Measurements from ENCODE around the gene H3-3A. TPM values are rescaled to one million over a fixed set of nuclear protein-coding genes. Genes with fewer than 3 reads are reported as not detected.
"Not testable (repeated sequence)": the region's sequence is repeated elsewhere in the genome, so short reads cannot be mapped to it uniquely, and the experiment has no call there.

Gene H3-3A
- total and polyA plus RNA-seq, 9 donors = 266 to 590 (median 447) TPM

DNA sequence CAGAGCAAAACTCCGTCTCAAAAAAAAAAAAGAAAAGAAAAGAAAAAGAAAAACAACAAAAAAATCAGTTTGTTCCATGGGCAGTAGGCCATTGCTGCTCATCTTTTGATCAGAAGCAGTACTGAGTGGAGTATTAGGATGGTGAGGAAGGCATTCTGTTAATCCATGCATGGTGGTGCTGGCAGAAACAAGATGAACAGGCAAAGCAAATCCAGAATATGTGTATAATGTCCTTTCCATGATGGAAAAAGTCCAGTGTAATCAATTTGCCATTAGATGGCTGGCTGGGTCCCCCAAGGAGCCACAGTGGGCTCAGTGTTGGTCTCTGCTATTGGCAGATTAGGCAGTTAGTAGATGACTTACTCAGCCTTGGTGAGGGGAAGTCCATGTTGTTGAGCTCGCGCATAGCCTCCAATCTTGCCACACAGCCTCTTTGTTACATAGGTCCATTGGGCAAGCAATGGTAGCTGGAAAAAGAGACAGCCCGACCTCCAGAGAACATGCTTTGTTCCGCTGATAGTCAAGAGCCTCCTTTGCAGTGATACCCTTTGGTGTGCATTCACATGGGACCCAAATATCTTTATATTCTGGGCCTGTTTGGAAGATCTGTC is 23.3 kb downstream of the H3-3A start:
- Histone ChIP-seq H3K9me3 (no peaks in the 10 kb centered on the region), H3K36me3 (no peaks in the 10 kb centered on the region), H3K4me3 (no peak overlapping the region), H3K27me3 (no peaks in the 10 kb centered on the region), H3K4me1 (ENCODE audit: insufficient read depth) (peaks cover 2% of the 10 kb centered on the region), H3K27ac (no peak overlapping the region)
- TF ChIP-seq POLR2A (IDR thresholded peaks at IDR 0.05) (no peak), EP300 (IDR thresholded peaks at IDR 0.05) (no peak)
- TF ChIP-seq, protein P1, sequence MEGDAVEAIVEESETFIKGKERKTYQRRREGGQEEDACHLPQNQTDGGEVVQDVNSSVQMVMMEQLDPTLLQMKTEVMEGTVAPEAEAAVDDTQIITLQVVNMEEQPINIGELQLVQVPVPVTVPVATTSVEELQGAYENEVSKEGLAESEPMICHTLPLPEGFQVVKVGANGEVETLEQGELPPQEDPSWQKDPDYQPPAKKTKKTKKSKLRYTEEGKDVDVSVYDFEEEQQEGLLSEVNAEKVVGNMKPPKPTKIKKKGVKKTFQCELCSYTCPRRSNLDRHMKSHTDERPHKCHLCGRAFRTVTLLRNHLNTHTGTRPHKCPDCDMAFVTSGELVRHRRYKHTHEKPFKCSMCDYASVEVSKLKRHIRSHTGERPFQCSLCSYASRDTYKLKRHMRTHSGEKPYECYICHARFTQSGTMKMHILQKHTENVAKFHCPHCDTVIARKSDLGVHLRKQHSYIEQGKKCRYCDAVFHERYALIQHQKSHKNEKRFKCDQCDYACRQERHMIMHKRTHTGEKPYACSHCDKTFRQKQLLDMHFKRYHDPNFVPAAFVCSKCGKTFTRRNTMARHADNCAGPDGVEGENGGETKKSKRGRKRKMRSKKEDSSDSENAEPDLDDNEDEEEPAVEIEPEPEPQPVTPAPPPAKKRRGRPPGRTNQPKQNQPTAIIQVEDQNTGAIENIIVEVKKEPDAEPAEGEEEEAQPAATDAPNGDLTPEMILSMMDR (IDR thresholded peaks at IDR 0.05) = no peak
- intact Hi-C loops (cut with DNase I) = no loop called here
- 85 to 98% (median 89%) methylated on average over 5 of the region's 5 CpGs for WGBS, 3 donors
- peak in 1 of 5 donors; percentile 13 for DNase-seq

DNA sequence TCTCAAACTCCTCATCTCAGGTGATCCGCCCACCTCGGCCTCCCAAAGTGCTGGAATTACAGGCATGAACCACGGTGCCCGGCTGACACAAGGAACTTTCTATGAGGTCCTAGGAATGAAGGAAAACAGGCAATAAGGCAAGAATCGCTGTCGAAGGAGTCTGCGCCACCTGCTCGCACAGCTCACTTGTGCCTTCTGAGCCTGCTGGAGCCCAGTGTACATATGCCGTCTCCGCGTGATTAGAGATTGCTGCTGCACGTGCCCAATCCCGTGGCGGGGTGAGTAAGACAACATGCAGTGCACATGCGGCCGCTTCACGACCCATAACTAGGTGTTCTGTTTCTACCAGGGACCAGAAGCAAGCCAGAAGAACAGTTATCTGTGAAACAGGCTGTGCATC is 24.3 kb downstream of the H3-3A start:
- Histone ChIP-seq H3K27ac (no peak overlapping the region), H3K36me3 (no peaks in the 10 kb centered on the region), H3K4me3 (no peak overlapping the region), H3K27me3 (no peaks in the 10 kb centered on the region), H3K4me1 (ENCODE audit: insufficient read depth) (peaks cover 2% of the 10 kb centered on the region), H3K9me3 (no peaks in the 10 kb centered on the region)
- no peak for TF ChIP-seq EP300 (IDR thresholded peaks at IDR 0.05)
- no peak for TF ChIP-seq POLR2A (IDR thresholded peaks at IDR 0.05)
- TF ChIP-seq, protein P1 (IDR thresholded peaks at IDR 0.05) = no peak
- peak in 1 of 5 donors; percentile 26 for DNase-seq
- intact Hi-C loops (cut with DNase I) = no loop called here
- WGBS, 3 donors = 88 to 91% (median 91%) methylated on average over 17 of the region's 17 CpGs

DNA sequence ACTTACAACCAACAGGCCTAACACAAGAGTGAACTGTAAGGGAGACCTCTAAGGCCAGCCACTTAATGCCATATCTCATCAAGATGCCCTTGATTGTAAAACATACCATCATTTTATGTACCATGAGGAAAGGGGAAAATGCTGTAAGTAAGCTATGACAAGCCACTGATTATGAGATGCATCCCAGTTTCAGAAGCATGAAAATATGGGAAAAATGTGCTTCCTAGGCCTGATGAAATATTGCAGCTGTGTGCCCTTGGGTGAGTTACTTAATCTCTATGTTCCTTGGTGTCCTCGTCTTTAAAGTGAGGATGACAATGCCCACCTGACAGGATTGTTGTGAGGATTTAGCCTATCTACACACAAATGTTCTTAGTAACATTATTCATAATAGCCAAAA is 28.9 kb downstream of the H3-3A start:
- H3K27me3 ChIP-seq = no peaks in the 10 kb centered on the region
- WGBS, 3 donors = 55 to 59% (median 58%) methylated on average over 1 of the region's 1 CpG
- no peak for DNase-seq
- H3K4me3 ChIP-seq = no peak overlapping the region
- TF ChIP-seq, protein P1 (IDR thresholded peaks at IDR 0.05) = no peak
- TF ChIP-seq POLR2A (IDR thresholded peaks at IDR 0.05) (no peak), EP300 (IDR thresholded peaks at IDR 0.05) (no peak)
- no peaks in the 10 kb centered on the region for H3K4me1 ChIP-seq (ENCODE audit: insufficient read depth)
- no peaks in the 10 kb centered on the region for H3K36me3 ChIP-seq
- intact Hi-C loops (cut with DNase I) = no loop called here
- no peaks in the 10 kb centered on the region for H3K9me3 ChIP-seq
- no peak overlapping the region for H3K27ac ChIP-seq

DNA sequence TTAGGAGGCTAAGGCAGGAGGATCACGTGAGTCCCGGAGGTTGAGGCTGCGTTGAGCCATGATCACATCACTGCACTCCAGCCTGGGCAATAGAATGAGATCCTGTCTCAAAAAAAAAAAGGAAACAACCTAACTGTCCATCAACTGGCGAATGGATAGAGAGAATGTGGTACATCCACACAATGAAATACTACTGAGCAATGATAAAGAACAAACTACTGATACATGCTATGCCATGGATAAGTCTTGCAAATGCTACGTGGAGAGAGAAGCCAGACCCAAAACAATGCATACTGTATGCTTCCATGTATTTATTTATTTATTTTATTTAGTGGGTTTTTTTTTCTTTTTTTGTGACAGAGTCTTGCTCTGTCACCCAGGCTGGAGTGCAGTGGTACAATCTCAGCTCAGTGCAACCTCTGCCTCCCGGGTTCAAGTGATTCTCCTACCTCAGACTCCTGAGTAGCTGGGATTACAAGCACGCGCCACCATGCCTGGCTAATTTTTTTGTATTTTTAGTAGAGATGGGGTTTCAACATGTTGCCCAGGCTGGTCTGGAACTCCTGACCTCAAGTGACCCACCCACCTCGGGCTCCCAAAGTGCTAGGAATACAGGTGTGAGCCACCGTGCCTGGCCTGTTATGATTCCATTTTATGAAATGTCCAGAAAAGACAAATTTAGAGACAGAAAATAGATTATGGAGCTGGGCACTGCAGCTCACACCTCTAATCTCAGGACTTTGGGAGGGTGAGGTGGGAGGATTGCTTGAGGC is 29.7 kb downstream of the H3-3A start:
- H3K27ac ChIP-seq; H3K27me3 ChIP-seq; intact Hi-C loops (cut with DNase I); H3K36me3 ChIP-seq; H3K4me3 ChIP-seq; H3K9me3 ChIP-seq; H3K4me1 ChIP-seq (ENCODE audit: insufficient read depth): not testable (repeated sequence)
- peak in 1 of 5 donors; percentile 4 for DNase-seq
- 84 to 94% (median 86%) methylated on average over 10 of the region's 10 CpGs for WGBS, 3 donors

DNA sequence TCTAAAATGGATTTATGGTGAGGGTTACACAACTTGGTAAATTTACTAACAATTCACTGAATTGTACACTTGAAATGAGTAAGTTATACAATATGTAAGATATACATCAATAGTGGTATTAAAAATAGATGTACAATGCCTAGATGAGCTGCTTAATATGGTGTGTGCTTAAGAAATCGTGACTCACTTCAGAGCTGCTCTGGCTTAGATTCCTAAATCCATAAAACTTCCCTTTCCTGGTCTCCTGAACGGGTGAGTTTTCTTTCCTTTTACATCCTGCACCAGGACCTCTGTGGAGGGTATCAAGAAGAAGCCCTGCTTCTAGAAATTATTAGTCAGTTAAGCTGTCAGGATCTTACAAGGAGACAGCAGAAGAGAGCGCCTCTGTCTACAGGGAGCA is 30.4 kb downstream of the H3-3A start:
- no peak for TF ChIP-seq POLR2A (IDR thresholded peaks at IDR 0.05)
- TF ChIP-seq EP300 (IDR thresholded peaks at IDR 0.05) = no peak
- TF ChIP-seq, protein P1 (IDR thresholded peaks at IDR 0.05) = no peak
- intact Hi-C loops (cut with DNase I) = no loop called here

More for the DNA sequence above, 30.4 kb downstream of the H3-3A start:
- Histone ChIP-seq H3K4me1 (ENCODE audit: insufficient read depth) (no peaks in the 10 kb centered on the region), H3K27ac (no peak overlapping the region), H3K9me3 (no peaks in the 10 kb centered on the region), H3K4me3 (no peak overlapping the region), H3K36me3 (no peaks in the 10 kb centered on the region), H3K27me3 (no peaks in the 10 kb centered on the region)
- no peak for DNase-seq
- 51 to 91% (median 64%) methylated on average over 3 of the region's 3 CpGs for WGBS, 3 donors
